Muscle of leg (tissue), 11 donors: ENCODE data around the gene CFAP299. TPM values are rescaled to one million over a fixed set of nuclear protein-coding genes. Genes with fewer than 3 reads are reported as not detected.

ENCODE experiments used
- DNase-seq: peaks from one replicate; pipeline ENCODE4 v3.0.0; 2013
- H3K27ac ChIP-seq: one replicate; pipeline ENCODE4 v1.5.1; 2013; ENCODE audit warnings: mild to moderate bottlenecking, low read length, control low read depth
- H3K27me3 ChIP-seq: one replicate; pipeline ENCODE4 v1.6.1; 2013; ENCODE audit warnings: low read length; ENCODE audit not compliant: control insufficient read depth, insufficient read depth
- H3K36me3 ChIP-seq: one replicate; pipeline ENCODE4 v1.6.1; 2013; ENCODE audit warnings: low read length; ENCODE audit not compliant: control insufficient read depth, insufficient read depth
- H3K4me1 ChIP-seq: one replicate; pipeline ENCODE4 v1.6.1; 2013; ENCODE audit warnings: low read length; ENCODE audit not compliant: control insufficient read depth, insufficient read depth
- H3K4me3 ChIP-seq: one replicate; pipeline ENCODE4 v1.5.1; 2013; ENCODE audit warnings: low read length, control low read depth
- H3K9me3 ChIP-seq: replicated peaks from 2 replicates; pipeline ENCODE4 v1.6.1; 2013; ENCODE audit warnings: low read depth, low read length; ENCODE audit not compliant: control insufficient read depth
- WGBS: methylation state at CpG from one replicate; pipeline ENCODE4 v1.1.5; 2013; ENCODE audit warnings: missing lambda C conversion rate; ENCODE audit not compliant: insufficient coverage; 5-methylcytosine and 5-hydroxymethylcytosine counted together
- polyA plus RNA-seq, 8 donors: library from polyadenylated mRNA; unstranded; fragments of 120-200 nt; gene quantifications; one replicate each; pipeline versions ENCODE4 v1.2.1 to v1.2.3, GENCODE V29; 2013; ENCODE audit warnings: inconsistent platforms in 1 of 8, low replicate concordance in 1 of 8; ENCODE audit not compliant: insufficient read length in 8 of 8, insufficient read depth in 1 of 8
- total RNA-seq: library from RNA; stranded (reverse); fragments of 120-200 nt; gene quantifications from one replicate; pipeline ENCODE4 v1.2.4, GENCODE V29; 2013

Gene CFAP299
- total and polyA plus RNA-seq, 9 donors: 0.09 to 0.53 (median 0.35) TPM; not detected in 5

- 86% methylated on average over 1 of the region's 3 CpGs for WGBS
- no peak overlapping the region for H3K27ac ChIP-seq
- no peaks in the 10 kb centered on the region for H3K4me1 ChIP-seq
- H3K9me3 ChIP-seq: no peaks in the 10 kb centered on the region
- H3K4me3 ChIP-seq: no peak overlapping the region
- H3K27me3 ChIP-seq: no peaks in the 10 kb centered on the region
- DNase-seq: no peak
- no peaks in the 10 kb centered on the region for H3K36me3 ChIP-seq
Observed at GRCh38 chr4:80486603-80487002, 151.1 kb downstream of the CFAP299 start.

- Histone ChIP-seq H3K9me3 (no peaks in the 10 kb centered on the region), H3K27ac (no peak overlapping the region), H3K27me3 (no peaks in the 10 kb centered on the region), H3K36me3 (no peaks in the 10 kb centered on the region), H3K4me1 (no peaks in the 10 kb centered on the region), H3K4me3 (no peak overlapping the region)
- WGBS: no CpG with 5 or more reads among the region's 4 CpGs
- DNase-seq: no peak
Observed at GRCh38 chr4:80489798-80490197, 154.3 kb downstream of the CFAP299 start.

DNA sequence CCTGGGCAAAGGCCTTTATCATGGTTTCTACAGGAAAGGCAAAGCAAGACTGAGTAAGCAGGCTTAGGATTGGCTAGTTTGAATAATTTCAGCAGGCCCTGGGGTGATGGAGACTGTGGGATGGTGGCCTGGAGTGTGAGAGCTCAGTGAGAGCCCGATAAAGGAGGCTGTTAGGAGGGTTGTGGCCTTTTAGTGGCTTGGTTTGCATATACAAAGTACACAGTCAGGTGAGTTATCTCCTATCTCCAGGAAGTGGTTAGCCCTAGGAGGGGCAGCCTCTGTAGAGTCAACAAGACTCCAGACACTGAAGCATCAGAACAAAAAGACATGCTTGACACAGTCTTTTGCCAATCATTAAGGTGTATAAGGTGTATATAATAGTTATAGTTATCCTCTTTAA is 157.2 kb downstream of the CFAP299 start:
- no CpG with 5 or more reads among the region's 1 CpG for WGBS
- Histone ChIP-seq H3K9me3 (peaks cover 2% of the 10 kb centered on the region), H3K27ac (no peak overlapping the region), H3K4me3 (no peak overlapping the region), H3K36me3 (no peaks in the 10 kb centered on the region), H3K27me3 (no peaks in the 10 kb centered on the region), H3K4me1 (no peaks in the 10 kb centered on the region)
- DNase-seq: no peak

DNA sequence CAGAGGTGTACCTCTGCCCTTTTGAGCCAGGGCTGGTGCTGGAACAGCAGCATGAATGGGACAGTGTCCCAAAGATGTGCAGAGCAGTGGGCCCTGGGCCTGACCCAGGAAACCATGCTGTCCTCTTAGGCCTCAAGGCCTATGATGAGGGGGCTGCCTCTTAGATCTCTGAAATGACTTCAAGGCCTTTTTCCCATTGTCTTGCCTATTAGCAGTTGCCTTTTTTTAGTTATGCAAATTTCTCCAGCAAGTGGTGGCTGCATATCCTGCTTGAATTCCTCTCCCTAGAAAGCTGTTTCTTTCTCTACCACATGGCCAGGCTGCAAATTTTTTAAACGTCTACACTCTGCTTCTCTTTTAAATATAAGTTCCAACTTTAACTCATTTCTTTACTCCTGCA is 160.3 kb downstream of the CFAP299 start:
- Histone ChIP-seq H3K4me3 (no peak overlapping the region), H3K27me3 (no peaks in the 10 kb centered on the region), H3K36me3 (no peaks in the 10 kb centered on the region), H3K9me3 (peaks cover 4% of the 10 kb centered on the region), H3K27ac (no peak overlapping the region), H3K4me1 (no peaks in the 10 kb centered on the region)
- DNase-seq: no peak
- WGBS: no CpG with 5 or more reads among the region's 1 CpG

DNA sequence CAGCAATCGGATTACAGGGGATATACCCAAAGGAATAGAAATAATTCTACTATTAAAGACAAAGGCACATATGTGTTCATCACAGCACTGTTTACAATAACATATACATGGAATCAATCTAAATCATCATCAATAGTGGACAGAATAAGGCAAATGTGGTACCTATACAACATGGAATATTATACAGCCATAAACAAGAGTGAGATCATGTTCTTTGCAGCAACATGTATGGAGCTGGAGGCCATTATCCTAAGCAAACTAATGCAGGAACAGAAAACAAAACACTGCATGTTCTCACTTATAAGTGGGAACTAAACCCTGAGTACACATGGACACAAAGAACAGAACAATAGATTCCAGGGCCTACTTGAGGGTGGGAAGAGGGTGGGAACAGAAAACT is 163.2 kb downstream of the CFAP299 start:
- Histone ChIP-seq H3K4me3 (no peak overlapping the region), H3K4me1 (no peaks in the 10 kb centered on the region), H3K36me3 (no peaks in the 10 kb centered on the region), H3K9me3 (peaks cover 4% of the 10 kb centered on the region), H3K27me3 (no peaks in the 10 kb centered on the region), H3K27ac (no peak overlapping the region)
- no peak for DNase-seq
- WGBS: no CpG with 5 or more reads among the region's 1 CpG

- Histone ChIP-seq H3K4me3 (no peak overlapping the region), H3K4me1 (no peaks in the 10 kb centered on the region), H3K36me3 (no peaks in the 10 kb centered on the region), H3K27ac (no peak overlapping the region), H3K27me3 (no peaks in the 10 kb centered on the region), H3K9me3 (peaks cover 4% of the 10 kb centered on the region)
- no CpG with 5 or more reads among the region's 4 CpGs for WGBS
- no peak for DNase-seq
Observed at GRCh38 chr4:80500613-80501012, 165.1 kb downstream of the CFAP299 start.

- no peak for DNase-seq
- Histone ChIP-seq H3K36me3 (no peaks in the 10 kb centered on the region), H3K9me3 (no peaks in the 10 kb centered on the region), H3K4me1 (no peaks in the 10 kb centered on the region), H3K27me3 (no peaks in the 10 kb centered on the region), H3K4me3 (no peak overlapping the region), H3K27ac (no peak overlapping the region)
- WGBS: no CpG with 5 or more reads among the region's 1 CpG
Observed at GRCh38 chr4:80507077-80507476, 171.5 kb downstream of the CFAP299 start.

GRCh38 chr4:80507507-80507906 is 172.0 kb downstream of the CFAP299 start:
- Histone ChIP-seq H3K4me3 (no peak overlapping the region), H3K27me3 (no peaks in the 10 kb centered on the region), H3K9me3 (no peaks in the 10 kb centered on the region), H3K27ac (no peak overlapping the region), H3K4me1 (no peaks in the 10 kb centered on the region), H3K36me3 (no peaks in the 10 kb centered on the region)
- no peak for DNase-seq
- 71% methylated on average over 1 of the region's 1 CpG for WGBS

- peak; percentile 10 for DNase-seq
- WGBS: no CpG with 5 or more reads among the region's 1 CpG
- Histone ChIP-seq H3K27ac (no peak overlapping the region), H3K4me3 (no peak overlapping the region), H3K4me1 (no peaks in the 10 kb centered on the region), H3K36me3 (no peaks in the 10 kb centered on the region), H3K9me3 (no peaks in the 10 kb centered on the region), H3K27me3 (no peaks in the 10 kb centered on the region)
Observed at GRCh38 chr4:80515496-80515895, 180.0 kb downstream of the CFAP299 start.

DNA sequence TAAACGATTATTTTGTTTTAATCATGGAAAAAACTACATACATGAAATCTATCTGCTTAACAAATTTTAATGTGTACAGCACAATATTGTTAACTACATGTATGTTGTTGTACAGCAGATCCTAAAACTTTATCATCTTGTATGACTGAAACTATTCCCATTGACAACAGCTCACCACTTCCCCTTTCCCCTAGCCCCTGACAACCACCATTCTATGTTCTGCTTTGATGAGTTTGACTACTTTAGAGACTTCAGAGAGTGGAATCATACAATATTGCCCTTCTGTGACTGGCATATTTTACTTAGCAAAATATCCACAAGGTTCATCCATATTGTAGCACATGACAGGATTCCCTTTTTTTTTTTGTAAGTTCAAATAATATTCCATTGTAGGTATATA is 185.9 kb downstream of the CFAP299 start:
- WGBS: no CpG with 5 or more reads among the region's 1 CpG
- H3K27me3 ChIP-seq: no peaks in the 10 kb centered on the region
- H3K27ac ChIP-seq: no peak overlapping the region
- no peak overlapping the region for H3K4me3 ChIP-seq
- H3K4me1 ChIP-seq: no peaks in the 10 kb centered on the region
- no peaks in the 10 kb centered on the region for H3K9me3 ChIP-seq
- H3K36me3 ChIP-seq: no peaks in the 10 kb centered on the region
- no peak for DNase-seq

DNA sequence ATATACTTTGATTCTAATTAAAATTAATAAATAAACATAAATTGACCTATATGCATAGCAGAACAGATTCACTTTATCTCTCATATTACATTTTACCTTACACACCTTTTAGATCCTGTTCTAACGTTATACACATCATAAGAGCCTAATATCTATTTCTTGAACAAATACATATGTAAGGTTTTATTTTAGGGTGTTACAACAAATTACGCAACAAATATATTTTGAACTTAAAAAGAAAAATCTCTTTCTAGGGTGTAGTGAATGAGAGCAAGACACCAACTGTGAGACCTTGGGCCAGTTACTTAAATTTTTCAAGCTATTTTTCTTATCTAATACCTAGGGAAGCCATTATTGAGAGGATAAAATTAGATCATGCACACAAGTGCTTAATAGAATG is 191.2 kb downstream of the CFAP299 start:
- DNase-seq: no peak
- H3K36me3 ChIP-seq: no peaks in the 10 kb centered on the region
- H3K4me1 ChIP-seq: no peaks in the 10 kb centered on the region
- no peak overlapping the region for H3K27ac ChIP-seq
- no peaks in the 10 kb centered on the region for H3K27me3 ChIP-seq
- no CpG with 5 or more reads among the region's 2 CpGs for WGBS
- no peak overlapping the region for H3K4me3 ChIP-seq
- no peaks in the 10 kb centered on the region for H3K9me3 ChIP-seq
